Measurements from ENCODE around the gene HBG2. TPM values are rescaled to one million over a fixed set of nuclear protein-coding genes. Genes with fewer than 3 reads are reported as not detected.

Gene HBG2
- total RNA-seq, 2 experiments from 2014 or later: not detected

GRCh38 chr11:5231111-5231510, 23.5 kb downstream of the HBG2 start:
- DNase-seq: no peak
- H3K4me1 Mint-ChIP-seq (ENCODE audit: low read depth): peaks cover 5% of the 10 kb centered on the region
- no peak overlapping the region for H3K4me3 Mint-ChIP-seq
- CTCF ChIA-PET: no interaction called here
- H3K9me3 Mint-ChIP-seq: no peaks in the 10 kb centered on the region
- H3K36me3 Mint-ChIP-seq: no peaks in the 10 kb centered on the region
- intact Hi-C loops (cut with micrococcal nuclease): no loop called here
- no peaks in the 10 kb centered on the region for H3K27me3 Mint-ChIP-seq
- H3K27ac Mint-ChIP-seq: no peak overlapping the region
- POLR2A ChIA-PET: no interaction called here

DNA sequence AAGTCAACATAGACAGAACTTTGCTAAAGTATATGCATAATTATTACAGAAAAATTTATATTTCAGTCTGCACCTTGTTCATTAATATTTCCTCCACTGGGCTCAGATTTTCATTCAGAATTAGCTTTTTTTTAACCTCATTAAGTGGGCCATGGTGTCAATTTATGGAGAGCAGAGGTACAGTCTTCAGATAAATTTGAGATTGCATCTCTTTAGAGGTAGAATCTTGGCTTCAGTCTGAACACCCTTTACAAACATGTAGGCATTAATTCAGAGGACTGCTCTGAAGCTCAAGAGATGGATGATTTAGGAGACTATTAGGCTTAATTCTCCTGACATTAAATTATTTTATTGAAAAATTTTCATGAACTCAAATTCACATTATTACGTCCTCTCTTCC, 24.3 kb downstream of the HBG2 start:
- ChIA-PET POLR2A (no interaction called here), CTCF (no interaction called here)
- H3K4me3 Mint-ChIP-seq: no peak overlapping the region
- intact Hi-C loops (cut with micrococcal nuclease): no loop called here
- no peaks in the 10 kb centered on the region for H3K27me3 Mint-ChIP-seq
- H3K27ac Mint-ChIP-seq: no peak overlapping the region
- H3K36me3 Mint-ChIP-seq: no peaks in the 10 kb centered on the region
- DNase-seq: no peak
- peaks cover 5% of the 10 kb centered on the region for H3K4me1 Mint-ChIP-seq (ENCODE audit: low read depth)
- no peaks in the 10 kb centered on the region for H3K9me3 Mint-ChIP-seq

GRCh38 chr11:5229796-5230195, 24.8 kb downstream of the HBG2 start:
- no peaks in the 10 kb centered on the region for H3K9me3 Mint-ChIP-seq
- H3K27me3 Mint-ChIP-seq: no peaks in the 10 kb centered on the region
- no peak for DNase-seq
- intact Hi-C loops (cut with micrococcal nuclease): no loop called here
- ChIA-PET POLR2A (no interaction called here), CTCF (no interaction called here)
- H3K4me1 Mint-ChIP-seq (ENCODE audit: low read depth): peaks cover 5% of the 10 kb centered on the region
- H3K36me3 Mint-ChIP-seq: no peaks in the 10 kb centered on the region
- no peak overlapping the region for H3K4me3 Mint-ChIP-seq
- H3K27ac Mint-ChIP-seq: no peak overlapping the region

- Mint-ChIP-seq H3K36me3 (no peaks in the 10 kb centered on the region), H3K4me3 (no peak overlapping the region), H3K9me3 (no peaks in the 10 kb centered on the region), H3K4me1 (ENCODE audit: low read depth) (peaks cover 2% of the 10 kb centered on the region), H3K27me3 (no peaks in the 10 kb centered on the region), H3K27ac (no peak overlapping the region)
- POLR2A ChIA-PET: no interaction called here
- DNase-seq: no peak
- intact Hi-C loops (cut with micrococcal nuclease): no loop called here
- CTCF ChIA-PET: no interaction called here
These were observed 25.2 kb downstream of the HBG2 start for GRCh38 chr11:5229356-5229755.

GRCh38 chr11:5228124-5228523, 26.5 kb downstream of the HBG2 start:
- Mint-ChIP-seq H3K4me1 (ENCODE audit: low read depth) (no peaks in the 10 kb centered on the region), H3K4me3 (no peak overlapping the region), H3K36me3 (no peaks in the 10 kb centered on the region), H3K27ac (no peak overlapping the region), H3K9me3 (no peaks in the 10 kb centered on the region), H3K27me3 (no peaks in the 10 kb centered on the region)
- ChIA-PET CTCF (interaction anchor here (0.6 kb wide), 1 partner anchor 121 kb away, joined by 3 read pairs; no protein-coding TSS in a partner anchor), POLR2A (no interaction called here)
- DNase-seq: no peak
- intact Hi-C loops (cut with micrococcal nuclease): no loop called here

DNA sequence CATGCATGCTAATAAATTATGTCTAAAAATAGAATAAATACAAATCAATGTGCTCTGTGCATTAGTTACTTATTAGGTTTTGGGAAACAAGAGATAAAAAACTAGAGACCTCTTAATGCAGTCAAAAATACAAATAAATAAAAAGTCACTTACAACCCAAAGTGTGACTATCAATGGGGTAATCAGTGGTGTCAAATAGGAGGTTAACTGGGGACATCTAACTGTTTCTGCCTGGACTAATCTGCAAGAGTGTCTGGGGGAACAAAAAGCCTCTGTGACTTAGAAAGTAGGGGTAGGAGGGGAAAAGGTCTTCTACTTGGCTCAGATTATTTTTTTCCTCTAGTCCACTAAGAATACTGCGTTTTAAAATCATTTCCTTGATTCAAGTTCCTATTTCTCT, 26.9 kb downstream of the HBG2 start:
- H3K36me3 Mint-ChIP-seq: no peaks in the 10 kb centered on the region
- intact Hi-C loops (cut with micrococcal nuclease): no loop called here
- no peak overlapping the region for H3K27ac Mint-ChIP-seq
- H3K9me3 Mint-ChIP-seq: no peaks in the 10 kb centered on the region
- ChIA-PET POLR2A (no interaction called here), CTCF (interaction anchor here (0.6 kb wide), 1 partner anchor 121 kb away, joined by 3 read pairs; no protein-coding TSS in a partner anchor)
- H3K4me3 Mint-ChIP-seq: no peak overlapping the region
- no peak for DNase-seq
- no peaks in the 10 kb centered on the region for H3K4me1 Mint-ChIP-seq (ENCODE audit: low read depth)
- H3K27me3 Mint-ChIP-seq: no peaks in the 10 kb centered on the region

GRCh38 chr11:5226732-5227310, 27.8 kb downstream of the HBG2 start, which contains the start of gene HBB:
Gene HBB (minus strand): TSS chr11:5227071. CDS start chr11:5227021, 50 bp downstream.
- intact Hi-C loops (cut with micrococcal nuclease): no loop called here
- ChIA-PET POLR2A (no interaction called here), CTCF (no interaction called here)
- no peaks in the 10 kb centered on the region for H3K4me1 Mint-ChIP-seq (ENCODE audit: low read depth)
- no peaks in the 10 kb centered on the region for H3K9me3 Mint-ChIP-seq
- no peaks in the 10 kb centered on the region for H3K36me3 Mint-ChIP-seq
- no peaks in the 10 kb centered on the region for H3K27me3 Mint-ChIP-seq
- H3K4me3 Mint-ChIP-seq: no peak within 1 kb of the TSS
- H3K27ac Mint-ChIP-seq: no peak within 1 kb of the TSS
- DNase-seq: no peak

GRCh38 chr11:5225480-5225871, 29.1 kb downstream of the HBG2 start:
- Mint-ChIP-seq H3K27me3 (no peaks in the 10 kb centered on the region), H3K9me3 (no peaks in the 10 kb centered on the region), H3K4me3 (no peak overlapping the region), H3K4me1 (ENCODE audit: low read depth) (no peaks in the 10 kb centered on the region), H3K36me3 (no peaks in the 10 kb centered on the region), H3K27ac (no peak overlapping the region)
- intact Hi-C loops (cut with micrococcal nuclease): no loop called here
- DNase-seq: no peak
- ChIA-PET POLR2A (no interaction called here), CTCF (no interaction called here)

DNA sequence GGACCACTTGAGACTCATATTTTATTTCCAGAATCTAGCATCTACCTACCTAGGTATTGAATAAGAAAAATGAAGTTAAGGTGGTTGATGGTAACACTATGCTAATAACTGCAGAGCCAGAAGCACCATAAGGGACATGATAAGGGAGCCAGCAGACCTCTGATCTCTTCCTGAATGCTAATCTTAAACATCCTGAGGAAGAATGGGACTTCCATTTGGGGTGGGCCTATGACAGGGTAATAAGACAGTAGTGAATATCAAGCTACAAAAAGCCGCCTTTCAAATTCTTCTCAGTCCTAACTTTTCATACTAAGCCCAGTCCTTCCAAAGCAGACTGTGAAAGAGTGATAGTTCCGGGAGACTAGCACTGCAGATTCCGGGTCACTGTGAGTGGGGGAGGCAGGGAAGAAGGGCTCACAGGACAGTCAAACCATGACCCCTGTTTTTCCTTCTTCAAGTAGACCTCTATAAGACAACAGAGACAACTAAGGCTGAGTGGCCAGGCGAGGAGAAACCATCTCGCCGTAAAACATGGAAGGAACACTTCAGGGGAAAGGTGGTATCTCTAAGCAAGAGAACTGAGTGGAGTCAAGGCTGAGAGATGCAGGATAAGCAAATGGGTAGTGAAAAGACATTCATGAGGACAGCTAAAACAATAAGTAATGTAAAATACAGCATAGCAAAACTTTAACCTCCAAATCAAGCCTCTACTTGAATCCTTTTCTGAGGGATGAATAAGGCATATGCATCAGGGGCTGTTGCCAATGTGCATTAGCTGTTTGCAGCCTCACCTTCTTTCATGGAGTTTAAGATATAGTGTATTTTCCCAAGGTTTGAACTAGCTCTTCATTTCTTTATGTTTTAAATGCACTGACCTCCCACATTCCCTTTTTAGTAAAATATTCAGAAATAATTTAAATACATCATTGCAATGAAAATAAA, 29.8 kb downstream of the HBG2 start:
- no peak overlapping the region for H3K27ac Mint-ChIP-seq
- no peaks in the 10 kb centered on the region for H3K27me3 Mint-ChIP-seq
- no peaks in the 10 kb centered on the region for H3K9me3 Mint-ChIP-seq
- H3K36me3 Mint-ChIP-seq: no peaks in the 10 kb centered on the region
- H3K4me1 Mint-ChIP-seq (ENCODE audit: low read depth): no peaks in the 10 kb centered on the region
- ChIA-PET POLR2A (no interaction called here), CTCF (no interaction called here)
- intact Hi-C loops (cut with micrococcal nuclease): no loop called here
- no peak for DNase-seq
- H3K4me3 Mint-ChIP-seq: no peak overlapping the region

- Mint-ChIP-seq H3K27me3 (no peaks in the 10 kb centered on the region), H3K4me3 (no peak overlapping the region), H3K4me1 (ENCODE audit: low read depth) (no peaks in the 10 kb centered on the region), H3K36me3 (no peaks in the 10 kb centered on the region), H3K9me3 (no peaks in the 10 kb centered on the region), H3K27ac (no peak overlapping the region)
- ChIA-PET CTCF (no interaction called here), POLR2A (no interaction called here)
- intact Hi-C loops (cut with micrococcal nuclease): no loop called here
- no peak for DNase-seq
These were observed 30.9 kb downstream of the HBG2 start for GRCh38 chr11:5223686-5224085.

- no peaks in the 10 kb centered on the region for H3K4me1 Mint-ChIP-seq (ENCODE audit: low read depth)
- H3K9me3 Mint-ChIP-seq: no peaks in the 10 kb centered on the region
- H3K36me3 Mint-ChIP-seq: no peaks in the 10 kb centered on the region
- CTCF ChIA-PET: no interaction called here
- intact Hi-C loops (cut with micrococcal nuclease): no loop called here
- no peak overlapping the region for H3K27ac Mint-ChIP-seq
- no peaks in the 10 kb centered on the region for H3K27me3 Mint-ChIP-seq
- no peak for DNase-seq
- H3K4me3 Mint-ChIP-seq: no peak overlapping the region
- POLR2A ChIA-PET: no interaction called here
These were observed 31.4 kb downstream of the HBG2 start for GRCh38 chr11:5223146-5223545.

DNA sequence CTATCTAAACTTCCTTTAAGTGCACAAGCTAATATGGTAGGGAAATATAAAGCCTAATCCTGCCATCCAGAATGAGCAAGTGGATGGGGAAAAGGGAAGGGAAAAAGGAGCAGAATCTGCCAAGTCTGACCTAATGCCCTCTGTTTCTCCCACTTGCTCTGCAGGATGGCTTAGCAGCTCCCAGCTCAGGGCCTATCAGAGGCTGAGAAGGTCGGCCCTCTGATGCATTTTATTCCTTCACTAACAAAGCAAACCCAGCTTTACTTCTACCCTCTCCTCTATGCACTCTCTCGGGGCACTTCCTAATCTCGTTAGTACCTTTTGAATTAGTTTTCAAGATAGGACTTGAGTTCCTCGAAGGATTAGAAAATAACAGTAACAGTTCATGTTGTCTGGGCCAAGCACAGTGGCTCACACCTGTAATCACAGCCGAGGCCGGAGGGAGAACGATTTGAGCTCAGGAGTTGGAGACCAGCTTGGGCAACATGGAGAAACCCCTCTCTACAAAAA, 44.1 kb downstream of the HBG2 start:
- CTCF ChIA-PET: no interaction called here
- no peaks in the 10 kb centered on the region for H3K27me3 Mint-ChIP-seq
- H3K9me3 Mint-ChIP-seq: no peaks in the 10 kb centered on the region
- DNase-seq: no peak
- POLR2A ChIA-PET: no interaction called here
- H3K36me3 Mint-ChIP-seq: no peaks in the 10 kb centered on the region
- H3K27ac Mint-ChIP-seq: no peak overlapping the region
- intact Hi-C loops (cut with micrococcal nuclease): no loop called here
- H3K4me1 Mint-ChIP-seq (ENCODE audit: low read depth): no peaks in the 10 kb centered on the region
- H3K4me3 Mint-ChIP-seq: no peak overlapping the region

DNA sequence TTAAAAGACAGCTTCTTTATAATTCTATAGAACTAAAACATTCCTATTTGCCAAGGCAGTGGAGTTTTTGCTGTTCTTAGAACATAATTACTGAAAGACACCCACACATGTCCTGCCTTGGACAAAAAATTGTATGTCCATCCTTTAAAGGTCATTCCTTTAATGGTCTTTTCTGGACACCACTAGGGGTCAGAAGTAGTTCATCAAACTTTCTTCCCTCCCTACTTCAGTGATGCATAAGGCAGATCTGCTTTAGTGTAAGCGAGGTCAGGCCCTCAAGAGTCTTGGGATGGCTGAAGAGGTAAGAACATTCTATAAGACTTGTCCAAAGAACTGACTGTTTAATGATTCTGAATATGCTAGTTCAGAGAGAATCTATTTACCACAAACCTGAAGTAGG, 49.8 kb downstream of the HBG2 start:
- H3K36me3 Mint-ChIP-seq: no peaks in the 10 kb centered on the region
- H3K27ac Mint-ChIP-seq: no peak overlapping the region
- no peaks in the 10 kb centered on the region for H3K27me3 Mint-ChIP-seq
- no peaks in the 10 kb centered on the region for H3K4me1 Mint-ChIP-seq (ENCODE audit: low read depth)
- intact Hi-C loops (cut with micrococcal nuclease): no loop called here
- ChIA-PET CTCF (no interaction called here), POLR2A (no interaction called here)
- H3K4me3 Mint-ChIP-seq: no peak overlapping the region
- H3K9me3 Mint-ChIP-seq: no peaks in the 10 kb centered on the region
- no peak for DNase-seq

Measured in activated CD4-positive, alpha-beta memory T cell treated with anti-CD3 and anti-CD28 coated beads for 36 hours (primary cell).